ENCODE data around the gene KIF26B. TPM values are rescaled to one million over a fixed set of nuclear protein-coding genes. Genes with fewer than 3 reads are reported as not detected.

KIF26B gene
- total RNA-seq, 3 donors from 2014 or later (not counting 1 experiment from before 2014, with no cell fraction given), result 0.16 to 0.96 (median 0.18) TPM

GRCh38 chr1:245686446-245687030, 531.8 kb downstream of the KIF26B start:
- Histone ChIP-seq H3K9me3 (ENCODE audit: control insufficient read depth, insufficient read depth, low read length) (no peaks in the 10 kb centered on the region), H3K4me1 (ENCODE audit: control insufficient read depth, insufficient read depth, low read length) (no peaks in the 10 kb centered on the region), H3K4me3 (ENCODE audit: low read length) (no peak overlapping the region), H3K27ac (ENCODE audit: low read length) (no peak overlapping the region), H3K36me3 (ENCODE audit: control insufficient read depth, insufficient read depth, low read length) (no peaks in the 10 kb centered on the region), H3K27me3 (ENCODE audit: control insufficient read depth, insufficient read depth, low read length) (no peaks in the 10 kb centered on the region)
- TF ChIP-seq CTCF (IDR thresholded peaks at IDR 0.05), result no peak
- intact Hi-C loops (cut with micrococcal nuclease), result no loop called here
- no peak for ATAC-seq
- DNase-seq, result no peak
- 94% methylated on average over 30 of the region's 30 CpGs for whole genome bisulfite sequencing (ENCODE audit: insufficient coverage)
- Mint-ChIP-seq H3K36me3 (no peaks in the 10 kb centered on the region), H3K27me3 (ENCODE audit: low read depth in 2 of 2) (peaks cover 6 to 8% of the 10 kb centered on the region in 2 donors), H3K27ac (no peak overlapping the region), H3K9me3 (no peaks in the 10 kb centered on the region), H3K4me1 (peaks cover 11% of the 10 kb centered on the region in 2 donors), H3K4me3 (no peak overlapping the region)

GRCh38 chr1:245687152-245687635, 532.4 kb downstream of the KIF26B start:
- Histone ChIP-seq H3K4me3 (ENCODE audit: low read length) (no peak overlapping the region), H3K27ac (ENCODE audit: low read length) (no peak overlapping the region), H3K27me3 (ENCODE audit: control insufficient read depth, insufficient read depth, low read length) (no peaks in the 10 kb centered on the region), H3K36me3 (ENCODE audit: control insufficient read depth, insufficient read depth, low read length) (no peaks in the 10 kb centered on the region), H3K4me1 (ENCODE audit: control insufficient read depth, insufficient read depth, low read length) (no peaks in the 10 kb centered on the region), H3K9me3 (ENCODE audit: control insufficient read depth, insufficient read depth, low read length) (no peaks in the 10 kb centered on the region)
- Mint-ChIP-seq H3K27me3 (ENCODE audit: low read depth in 2 of 2) (peaks cover 6 to 8% of the 10 kb centered on the region in 2 donors), H3K4me1 (peaks cover 11% of the 10 kb centered on the region in 2 donors), H3K36me3 (no peaks in the 10 kb centered on the region), H3K4me3 (no peak overlapping the region), H3K27ac (no peak overlapping the region), H3K9me3 (no peaks in the 10 kb centered on the region)
- intact Hi-C loops (cut with micrococcal nuclease), result no loop called here
- TF ChIP-seq CTCF (IDR thresholded peaks at IDR 0.05), result no peak
- DNase-seq (no peak), ATAC-seq (no peak)
- 73% methylated on average over 20 of the region's 20 CpGs for WGBS (ENCODE audit: insufficient coverage)

- DNase-seq, result no peak
- H3K27ac Mint-ChIP-seq, result no peak overlapping the region
- no peak overlapping the region for H3K4me3 Mint-ChIP-seq
- 48% methylated on average over 74 of the region's 74 CpGs for WGBS (ENCODE audit: insufficient coverage)
- no peak overlapping the region for H3K27ac ChIP-seq (ENCODE audit: low read length)
- H3K9me3 Mint-ChIP-seq, result no peaks in the 10 kb centered on the region
- H3K27me3 ChIP-seq (ENCODE audit: control insufficient read depth, insufficient read depth, low read length), result no peaks in the 10 kb centered on the region
- TF ChIP-seq CTCF (IDR thresholded peaks at IDR 0.05), result no peak
- peak in 1 of 3 donors; percentile 35 for ATAC-seq
- H3K27me3 Mint-ChIP-seq (ENCODE audit: low read depth in 2 of 2), result peaks cover 6 to 8% of the 10 kb centered on the region in 2 donors
- no peaks in the 10 kb centered on the region for H3K36me3 ChIP-seq (ENCODE audit: control insufficient read depth, insufficient read depth, low read length)
- no peak overlapping the region for H3K4me3 ChIP-seq (ENCODE audit: low read length)
- peaks cover 11% of the 10 kb centered on the region in 2 donors for H3K4me1 Mint-ChIP-seq
- H3K4me1 ChIP-seq (ENCODE audit: control insufficient read depth, insufficient read depth, low read length), result no peaks in the 10 kb centered on the region
- intact Hi-C loops (cut with micrococcal nuclease), result no loop called here
- no peaks in the 10 kb centered on the region for H3K36me3 Mint-ChIP-seq
- H3K9me3 ChIP-seq (ENCODE audit: control insufficient read depth, insufficient read depth, low read length), result no peaks in the 10 kb centered on the region
These were observed 533.1 kb downstream of the KIF26B start for GRCh38 chr1:245687636-245688535.
